GM18498 (cell line): ENCODE data around the gene STMN3.
A peak's percentile ranks its signal among the peaks of the same experiment; 100 is the strongest.
"Not testable (repeated sequence)": the region's sequence is repeated elsewhere in the genome, so short reads cannot be mapped to it uniquely, and the experiment has no call there.

Source experiments
- ATAC-seq: cut with Tn5 transposase; IDR thresholded peaks from one replicate; pipeline ENCODE4 v1.9.1; 2021; ENCODE audit warnings: mild to moderate bottlenecking, moderate library complexity; ENCODE audit not compliant: unreplicated experiment

Gene STMN3

GRCh38 chr20:63639093-63639975 lies 13.9 kb downstream of the STMN3 start:
- no peak for ATAC-seq

DNA sequence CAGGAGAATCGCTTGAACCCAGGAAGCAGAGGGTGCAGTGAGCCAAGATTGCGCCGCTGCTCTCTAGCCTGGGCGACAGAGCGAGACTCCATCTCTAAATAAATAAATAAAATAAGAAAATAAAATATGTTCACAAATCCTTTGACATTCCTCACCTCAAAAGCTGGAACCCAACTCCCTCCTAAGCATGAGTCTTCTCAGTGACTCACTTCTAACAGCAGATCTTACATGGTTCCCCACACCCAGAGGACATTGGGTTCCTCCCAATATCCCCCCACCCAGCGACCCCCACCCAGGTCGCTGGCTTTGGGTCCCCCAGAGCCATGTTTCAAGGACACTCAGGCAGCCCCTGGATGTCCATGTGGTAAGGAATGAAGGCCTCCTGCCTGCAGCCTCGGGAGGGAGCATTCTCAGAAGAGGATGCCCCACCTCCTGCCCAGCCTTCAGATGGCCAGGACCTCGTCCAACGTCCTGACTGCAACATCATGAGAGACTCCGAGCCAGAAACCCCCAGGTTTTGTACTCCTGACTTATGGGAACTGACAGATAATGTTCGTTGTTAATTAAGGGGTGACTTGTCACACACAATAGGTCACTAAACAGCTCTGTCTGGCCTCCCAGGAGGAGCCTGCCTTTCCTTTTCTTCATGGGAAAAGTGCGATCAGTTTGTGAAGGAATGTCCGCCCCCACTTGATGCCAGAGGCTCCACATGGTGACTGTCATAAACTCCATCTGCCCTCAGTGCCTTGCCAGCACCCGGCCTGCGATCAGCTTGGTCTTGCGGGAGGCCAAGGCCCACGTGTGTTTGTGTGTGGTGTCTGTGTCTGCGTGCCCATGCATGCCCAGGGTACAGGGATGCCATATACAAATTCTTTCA lies 16.2 kb downstream of the STMN3 start:
- ATAC-seq = no peak

- ATAC-seq = peak; percentile 47
These were observed 17.6 kb downstream of the STMN3 start for GRCh38 chr20:63635431-63636141.

- no peak for ATAC-seq
These were observed 19.5 kb downstream of the STMN3 start for GRCh38 chr20:63633732-63634131.

GRCh38 chr20:63631426-63631825 lies 21.8 kb downstream of the STMN3 start:
- ATAC-seq = not testable (repeated sequence)

DNA sequence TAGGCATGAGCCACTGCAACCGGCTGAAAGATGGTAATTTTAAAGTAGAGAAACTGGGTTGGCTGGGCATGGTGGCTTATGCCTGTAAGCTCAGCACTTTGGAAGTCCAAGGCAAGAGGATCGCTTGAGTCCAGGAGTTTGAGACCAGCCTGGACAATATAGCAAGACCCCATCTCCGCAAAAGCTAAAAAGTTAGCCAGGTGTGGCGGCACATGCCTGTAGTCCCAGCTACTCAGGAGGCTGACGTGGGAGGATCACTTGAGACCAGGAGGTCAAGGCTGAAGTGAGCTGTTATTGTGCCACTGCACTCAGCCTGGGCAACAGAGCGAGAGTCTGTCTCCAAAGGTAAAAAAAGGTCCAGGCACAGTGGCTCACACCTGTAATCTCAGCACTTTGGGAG lies 22.3 kb downstream of the STMN3 start:
- ATAC-seq = not testable (repeated sequence)

DNA sequence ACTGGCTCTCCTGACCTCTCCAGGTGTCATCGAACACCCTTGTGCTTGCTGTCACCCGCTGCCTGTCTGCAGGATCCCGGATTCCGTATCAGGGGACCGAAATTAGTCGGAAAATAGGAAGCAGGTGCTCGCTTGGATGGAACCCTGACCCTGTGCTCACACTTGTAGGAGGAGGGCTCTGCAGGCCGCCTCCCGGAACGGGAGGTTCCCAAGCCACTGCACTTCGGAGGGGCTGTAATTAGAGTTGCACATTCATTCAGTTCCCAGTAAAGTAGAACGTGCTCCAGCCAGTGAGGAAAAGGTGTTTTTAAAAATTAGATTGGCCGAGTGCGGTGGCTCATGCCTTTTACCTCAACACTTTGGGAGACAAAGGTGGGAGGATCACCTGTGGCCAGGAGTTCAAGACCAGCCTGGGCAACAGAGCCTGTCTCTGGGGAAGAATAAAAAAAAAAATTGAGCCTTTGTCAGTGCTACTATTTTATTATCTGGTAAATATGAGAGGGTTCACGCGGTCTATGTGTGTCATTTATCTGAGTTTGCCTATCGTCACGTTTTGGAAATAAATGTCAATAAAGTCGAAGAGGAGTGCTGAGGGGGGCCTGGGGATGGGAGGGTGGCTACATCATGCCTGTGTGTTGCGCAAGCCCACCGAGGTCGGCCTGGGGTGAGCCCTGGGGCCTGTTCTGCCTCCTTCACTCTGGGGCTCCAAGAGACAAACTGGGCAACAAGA lies 24.8 kb downstream of the STMN3 start:
- no peak for ATAC-seq

- no peak for ATAC-seq
These were observed 25.4 kb downstream of the STMN3 start for GRCh38 chr20:63627751-63628245.

GRCh38 chr20:63627129-63627750 lies 26.0 kb downstream of the STMN3 start:
- peak; percentile 81 for ATAC-seq

- peak; percentile 54 for ATAC-seq
These were observed 26.6 kb downstream of the STMN3 start, which contains the start of gene GMEB2 for GRCh38 chr20:63626424-63627128. TSS of gene GMEB2 (minus strand) at chr20:63627101. CDS start at chr20:63619397, 7,704 bp downstream.

DNA sequence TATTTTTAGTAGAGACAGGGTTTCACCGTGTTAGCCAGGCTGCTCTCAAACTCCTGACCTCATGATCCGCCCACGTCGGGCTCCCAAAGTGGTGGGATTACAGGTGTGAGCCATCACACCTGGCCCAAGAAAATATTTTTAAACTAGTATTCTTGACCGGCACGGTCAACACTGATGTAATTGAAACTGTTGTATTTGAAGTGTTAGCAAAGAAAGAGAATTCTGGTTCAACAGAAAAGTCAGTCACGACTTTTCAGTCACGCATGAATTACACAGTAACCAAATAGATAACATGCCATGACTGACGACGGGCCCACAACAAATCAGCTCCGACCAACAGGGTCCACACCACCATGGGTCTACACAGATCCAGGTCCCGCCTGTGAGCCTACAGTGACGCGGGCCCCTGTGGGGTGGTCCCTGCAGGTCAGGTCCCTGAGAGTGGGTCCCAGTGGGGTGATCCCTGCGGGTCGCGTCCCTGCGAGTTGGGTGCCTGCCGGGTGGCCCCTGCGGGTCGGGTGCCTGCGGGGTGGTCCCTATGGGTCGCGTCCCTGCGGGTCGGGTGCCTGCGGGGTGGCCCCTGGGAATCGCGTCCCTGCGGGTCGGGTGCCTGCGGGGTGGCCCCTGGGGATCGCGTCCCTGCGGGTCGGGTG lies 27.3 kb downstream of the STMN3 start:
- ATAC-seq = no peak

- ATAC-seq = no peak
These were observed 28.7 kb downstream of the STMN3 start for GRCh38 chr20:63624486-63624885.

GRCh38 chr20:63622732-63623131 lies 30.5 kb downstream of the STMN3 start:
- no peak for ATAC-seq

DNA sequence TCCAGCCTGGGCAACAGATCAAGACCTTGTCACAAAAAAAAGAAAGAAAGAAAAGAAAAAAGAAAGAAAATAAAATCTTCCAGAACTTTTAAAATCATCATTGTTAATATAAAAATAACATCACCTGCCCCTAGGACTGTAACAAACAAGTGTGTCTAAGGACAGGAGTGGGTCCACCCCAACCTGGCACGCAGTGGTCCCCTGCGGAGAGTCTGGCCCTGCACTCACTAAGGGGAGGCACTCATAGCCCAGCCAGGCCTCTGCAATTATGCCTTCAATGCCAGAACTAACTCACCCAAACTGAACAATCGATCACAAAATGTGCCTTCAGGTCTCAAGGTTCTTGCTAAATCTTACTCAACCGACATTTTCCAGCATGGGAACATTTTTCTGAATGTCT lies 31.1 kb downstream of the STMN3 start:
- no peak for ATAC-seq

DNA sequence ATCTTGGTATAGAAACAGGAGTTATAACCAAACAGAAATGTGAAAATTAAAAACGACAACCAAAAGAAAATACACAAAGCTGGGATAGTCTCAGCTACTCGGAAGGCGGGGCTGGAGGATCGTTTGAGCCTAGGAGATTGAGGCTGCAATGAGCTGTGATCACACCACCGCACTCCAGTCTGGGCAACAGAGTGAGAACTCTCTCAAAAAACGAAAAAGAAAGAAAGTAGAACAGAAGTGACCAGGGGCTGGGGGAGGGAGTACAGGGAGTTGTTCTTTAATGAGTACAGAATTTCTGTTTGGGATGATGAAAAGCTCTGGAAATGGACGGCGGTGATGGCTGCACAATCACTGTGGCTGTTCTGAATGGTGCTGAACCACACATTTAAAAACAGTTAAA lies 32.2 kb downstream of the STMN3 start:
- ATAC-seq = no peak

DNA sequence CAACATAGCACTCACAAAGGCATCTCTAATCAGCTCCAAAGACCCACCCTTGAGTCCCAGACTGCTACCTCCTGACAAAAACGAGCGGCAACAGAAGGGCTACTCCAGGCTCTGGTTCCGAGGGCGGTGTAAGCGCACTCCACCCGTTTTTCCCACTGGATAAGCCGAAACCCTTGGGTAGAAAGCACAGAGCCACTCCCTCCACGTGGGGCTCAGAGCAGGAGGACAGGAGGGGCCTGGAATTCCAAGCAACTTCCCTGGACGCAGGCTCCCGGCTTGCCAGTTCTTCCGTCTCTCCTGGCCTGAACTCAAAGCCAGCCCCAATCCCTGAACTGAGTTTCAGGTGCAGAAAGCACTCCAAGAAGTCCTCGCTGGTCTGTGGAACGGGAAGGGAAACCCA lies 33.7 kb downstream of the STMN3 start:
- ATAC-seq = no peak

DNA sequence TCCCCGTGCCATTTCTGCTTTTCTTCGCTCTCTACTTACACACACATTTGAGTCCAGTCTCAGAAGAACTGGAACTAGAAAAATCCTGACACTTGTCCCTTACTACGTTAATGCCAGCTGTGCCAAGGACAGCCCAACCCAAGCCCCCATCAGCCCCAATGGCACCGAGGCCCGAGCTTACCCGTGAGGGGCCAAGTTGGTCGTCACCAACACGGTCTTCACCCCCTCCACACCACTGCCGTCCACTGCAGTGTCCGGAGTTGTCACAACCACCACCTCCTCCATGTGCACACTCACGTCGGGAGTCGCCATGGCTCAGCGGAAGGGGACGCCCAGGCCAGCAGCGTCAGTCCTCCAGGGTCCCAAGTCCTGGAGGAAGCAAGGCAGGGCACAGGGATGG lies 34.1 kb downstream of the STMN3 start:
- ATAC-seq = no peak

DNA sequence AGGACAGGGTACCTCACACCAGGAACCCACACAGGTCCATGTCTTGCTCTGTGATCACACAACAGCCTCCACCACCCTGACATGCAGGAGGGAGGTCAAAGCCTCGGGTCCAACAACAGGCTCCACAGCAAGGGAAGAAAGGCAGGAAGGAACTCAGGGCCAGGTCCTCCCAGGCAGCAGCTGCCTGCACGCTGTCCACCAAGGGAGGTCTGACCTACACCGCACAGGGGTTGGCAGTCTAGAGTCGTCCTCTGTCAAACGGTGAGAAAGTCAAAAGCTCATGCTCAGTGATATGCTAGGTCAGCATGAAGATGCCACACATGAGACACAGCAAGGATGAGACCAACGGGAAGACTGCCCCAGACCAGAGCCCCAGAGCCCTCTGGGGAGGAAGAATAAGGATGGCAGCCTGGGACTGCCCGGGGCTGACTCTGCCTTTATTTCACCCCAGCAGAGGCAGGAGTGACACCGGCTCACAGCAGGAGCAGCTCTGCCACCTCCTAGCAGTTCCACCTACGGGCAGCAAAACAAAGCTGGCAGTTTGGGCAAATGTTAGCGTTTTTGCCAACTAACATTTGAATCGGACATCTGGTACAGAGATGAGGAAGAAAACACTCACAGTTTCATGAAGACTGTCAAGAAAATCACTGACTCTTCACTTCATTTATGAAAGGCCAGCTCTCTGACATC lies 34.8 kb downstream of the STMN3 start:
- ATAC-seq = no peak
